ENCODE measurements around the gene COL2A1. TPM values are rescaled to one million over a fixed set of nuclear protein-coding genes. Genes with fewer than 3 reads are reported as not detected.

Gene COL2A1
- total RNA-seq, 1 experiment from 2014 or later, result 0.12 TPM

DNA sequence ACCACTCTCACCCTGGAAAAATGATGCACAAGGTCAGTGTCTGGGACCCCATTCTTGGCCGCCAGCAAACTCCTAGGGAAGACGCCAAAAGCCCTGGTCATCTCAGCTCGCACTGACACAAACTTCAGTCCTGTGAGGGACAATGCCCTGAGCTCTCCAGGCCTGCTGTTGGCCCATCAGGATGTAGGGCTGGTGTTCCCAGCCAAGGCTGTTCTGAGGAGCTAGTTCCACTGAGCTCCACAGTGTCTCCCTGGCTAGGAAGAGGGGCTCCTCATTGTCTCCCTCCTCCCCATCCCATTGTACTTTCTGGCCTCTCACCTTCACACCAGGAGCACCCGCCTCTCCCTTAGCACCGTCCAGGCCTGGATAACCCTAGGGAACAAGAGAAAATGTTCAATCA is 10.8 kb downstream of the COL2A1 start:
- DNase-seq (ENCODE audit: unreplicated experiment), result no peak
- CTCF ChIA-PET, result interaction anchor here (0.6 kb wide), 1 partner anchor 88 kb away, joined by 3 read pairs; no protein-coding TSS in a partner anchor
- Mint-ChIP-seq H3K4me3 (ENCODE audit: unreplicated experiment) (no peak overlapping the region), H3K9me3 (ENCODE audit: unreplicated experiment) (no peaks in the 10 kb centered on the region), H3K36me3 (ENCODE audit: insufficient read depth, unreplicated experiment) (no peaks in the 10 kb centered on the region), H3K4me1 (ENCODE audit: insufficient read depth, unreplicated experiment) (no peaks in the 10 kb centered on the region), H3K27ac (ENCODE audit: low read depth, unreplicated experiment) (no peak overlapping the region), H3K27me3 (ENCODE audit: insufficient read depth, unreplicated experiment) (peaks cover 16% of the 10 kb centered on the region)
- POLR2A ChIA-PET, result no interaction called here
- intact Hi-C loops (cut with micrococcal nuclease), result no loop called here
- no peak for TF ChIP-seq CTCF (IDR thresholded peaks at IDR 0.05; ENCODE audit: unreplicated experiment)
- BruUV-seq (replicated peaks), result no TSS peak

GRCh38 chr12:47992776-47993175 is 11.5 kb downstream of the COL2A1 start:
- intact Hi-C loops (cut with micrococcal nuclease), result no loop called here
- Mint-ChIP-seq H3K4me3 (ENCODE audit: unreplicated experiment) (no peak overlapping the region), H3K4me1 (ENCODE audit: insufficient read depth, unreplicated experiment) (no peaks in the 10 kb centered on the region), H3K27me3 (ENCODE audit: insufficient read depth, unreplicated experiment) (peaks cover 10% of the 10 kb centered on the region), H3K36me3 (ENCODE audit: insufficient read depth, unreplicated experiment) (no peaks in the 10 kb centered on the region), H3K27ac (ENCODE audit: low read depth, unreplicated experiment) (no peak overlapping the region), H3K9me3 (ENCODE audit: unreplicated experiment) (no peaks in the 10 kb centered on the region)
- DNase-seq (ENCODE audit: unreplicated experiment), result no peak
- ChIA-PET CTCF (interaction anchor here (1.2 kb wide), 1 partner anchor 14 kb away, joined by 3 read pairs; no protein-coding TSS in a partner anchor), POLR2A (no interaction called here)
- TF ChIP-seq CTCF (IDR thresholded peaks at IDR 0.05; ENCODE audit: unreplicated experiment), result no peak
- BruUV-seq (replicated peaks), result no TSS peak

GRCh38 chr12:47991106-47992061 is 12.9 kb downstream of the COL2A1 start:
- Mint-ChIP-seq H3K4me1 (ENCODE audit: insufficient read depth, unreplicated experiment) (no peaks in the 10 kb centered on the region), H3K36me3 (ENCODE audit: insufficient read depth, unreplicated experiment) (no peaks in the 10 kb centered on the region), H3K9me3 (ENCODE audit: unreplicated experiment) (no peaks in the 10 kb centered on the region), H3K27me3 (ENCODE audit: insufficient read depth, unreplicated experiment) (peaks cover 10% of the 10 kb centered on the region), H3K27ac (ENCODE audit: low read depth, unreplicated experiment) (no peak overlapping the region), H3K4me3 (ENCODE audit: unreplicated experiment) (no peak overlapping the region)
- POLR2A ChIA-PET, result interaction anchor here (0.6 to 1.3 kb wide), 2 partner anchors 11 to 70 kb away, joined by 3 to 4 read pairs; no protein-coding TSS in a partner anchor
- BruUV-seq (replicated peaks), result no TSS peak
- DNase-seq (ENCODE audit: unreplicated experiment), result no peak
- intact Hi-C loops (cut with micrococcal nuclease), result no loop called here
- no peak for TF ChIP-seq CTCF (IDR thresholded peaks at IDR 0.05; ENCODE audit: unreplicated experiment)
- CTCF ChIA-PET, result interaction anchor here (0.5 to 1.3 kb wide), 4 partner anchors 12 to 198 kb away, joined by 3 to 6 read pairs (median 3); partner anchors contain the start of gene TMEM106C

DNA sequence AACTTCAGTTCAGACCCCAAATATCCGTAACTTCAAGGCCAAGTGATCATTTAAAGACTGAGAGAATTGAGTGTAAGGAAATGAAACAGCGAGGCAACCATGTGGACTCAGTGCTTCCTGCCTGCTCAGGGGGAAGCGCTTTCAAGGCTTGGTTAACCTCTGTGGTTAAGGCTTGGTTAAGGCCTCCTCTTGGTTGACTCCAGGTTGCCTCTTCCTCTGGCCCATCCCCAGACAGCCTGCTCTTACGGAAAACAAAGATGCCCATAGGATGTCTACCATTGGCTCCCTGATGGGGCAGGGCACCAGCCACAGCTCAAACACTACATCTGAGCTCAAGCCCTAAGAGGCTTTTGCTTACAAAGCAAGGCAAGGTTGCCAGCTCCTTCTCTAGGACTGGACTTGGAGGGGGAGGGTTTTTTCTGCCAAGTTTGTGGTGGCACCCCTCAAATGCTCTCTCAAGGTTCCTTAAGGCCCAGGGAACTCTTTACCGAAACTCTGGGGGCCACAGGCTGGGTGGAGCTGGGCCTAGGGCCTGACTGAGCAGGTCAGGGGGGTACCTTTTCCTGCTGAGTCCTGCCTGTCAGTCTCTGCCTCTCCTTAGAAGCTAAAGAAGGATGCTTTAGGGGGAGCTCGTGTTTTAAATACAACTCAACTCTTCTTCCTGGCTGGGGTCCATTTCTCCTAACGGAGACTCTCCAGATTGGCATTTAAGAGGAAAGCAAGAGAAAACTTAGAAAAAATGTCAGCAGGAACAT is 13.7 kb downstream of the COL2A1 start:
- Mint-ChIP-seq H3K4me3 (ENCODE audit: unreplicated experiment) (no peak overlapping the region), H3K9me3 (ENCODE audit: unreplicated experiment) (no peaks in the 10 kb centered on the region), H3K36me3 (ENCODE audit: insufficient read depth, unreplicated experiment) (no peaks in the 10 kb centered on the region), H3K27me3 (ENCODE audit: insufficient read depth, unreplicated experiment) (peaks cover 8% of the 10 kb centered on the region), H3K27ac (ENCODE audit: low read depth, unreplicated experiment) (no peak overlapping the region), H3K4me1 (ENCODE audit: insufficient read depth, unreplicated experiment) (no peaks in the 10 kb centered on the region)
- no peak for DNase-seq (ENCODE audit: unreplicated experiment)
- TF ChIP-seq CTCF (IDR thresholded peaks at IDR 0.05; ENCODE audit: unreplicated experiment), result no peak
- ChIA-PET CTCF (interaction anchor here (0.5 to 1.3 kb wide), 3 partner anchors 27 to 199 kb away, joined by 3 to 6 read pairs (median 3); partner anchors contain the start of gene TMEM106C), POLR2A (interaction anchor here (0.6 kb wide), 1 partner anchor 39 kb away, joined by 3 read pairs; no protein-coding TSS in a partner anchor)
- BruUV-seq (replicated peaks), result no TSS peak
- intact Hi-C loops (cut with micrococcal nuclease), result no loop called here

Data from MCF 10A (cell line).